MCF 10A (cell line): Measurements from ENCODE around the gene CAMK2A. TPM values are rescaled to one million over a fixed set of nuclear protein-coding genes. Genes with fewer than 3 reads are reported as not detected.

Experiments used
- BruUV-seq: library from RNA; stranded (reverse); fragments of 400-500 nt; replicated peaks from 2 replicates; lab custom pipeline; 2021; lab: Mats Ljungman, UMichigan
- CTCF ChIA-PET: fragments of 300-600 bp; sonication (Branson Sonifier 250); formaldehyde crosslinking; extraction: SDS; loops from one replicate; lab custom pipeline; 2021; ENCODE audit warnings: antibody characterized with exemption, inconsistent platforms; lab: Yijun Ruan, JAX
- POLR2A ChIA-PET: fragments of 300-600, 350-650 bp; sonication (Branson Sonifier 250); formaldehyde crosslinking; extraction: SDS; loops from one replicate; lab custom pipeline; 2020; ENCODE audit warnings: antibody characterized with exemption, inconsistent platforms; lab: Yijun Ruan, JAX
- DNase-seq: peaks from one replicate; pipeline ENCODE4 v3.0.0-alpha.2; 2018; ENCODE audit not compliant: unreplicated experiment
- H3K27ac Mint-ChIP-seq: one replicate; pipeline ENCODE4 v1.8.0; 2022; ENCODE audit warnings: mild to moderate bottlenecking, low read depth, mixed read lengths; ENCODE audit not compliant: unreplicated experiment
- H3K27me3 Mint-ChIP-seq: one replicate; pipeline ENCODE4 v1.8.0; 2022; ENCODE audit warnings: mixed read lengths; ENCODE audit not compliant: insufficient read depth, unreplicated experiment
- H3K36me3 Mint-ChIP-seq: one replicate; pipeline ENCODE4 v1.8.0; 2022; ENCODE audit warnings: mild to moderate bottlenecking, moderate library complexity, mixed read lengths; ENCODE audit not compliant: insufficient read depth, unreplicated experiment
- H3K4me1 Mint-ChIP-seq: one replicate; pipeline ENCODE4 v1.8.0; 2022; ENCODE audit warnings: mixed read lengths; ENCODE audit not compliant: insufficient read depth, unreplicated experiment
- H3K4me3 Mint-ChIP-seq: one replicate; pipeline ENCODE4 v1.8.0; 2022; ENCODE audit warnings: mild to moderate bottlenecking, moderate library complexity, mixed read lengths; ENCODE audit not compliant: unreplicated experiment
- H3K9me3 Mint-ChIP-seq: one replicate; pipeline ENCODE4 v1.8.0; 2022; ENCODE audit warnings: mixed read lengths; ENCODE audit not compliant: unreplicated experiment
- CTCF ChIP-seq: fragments of 200-600 bp; IDR thresholded peaks from one replicate; pipeline ENCODE4 v1.8.0; 2022; ENCODE audit warnings: antibody characterized with exemption, mild to moderate bottlenecking; ENCODE audit not compliant: unreplicated experiment
- intact Hi-C: fragments of 100-400 bp; cut with micrococcal nuclease; formaldehyde crosslinking; loops from 2 replicates; pipeline ENCODE4 v1.14.1; 2022
- total RNA-seq: library from RNA; stranded (reverse); gene quantifications from 2 replicates; pipeline ENCODE4 v1.2.3, GENCODE V29; 2022

Gene CAMK2A
- total RNA-seq, 1 experiment from 2014 or later, result not detected

- no peaks in the 10 kb centered on the region for H3K9me3 Mint-ChIP-seq
- H3K27me3 Mint-ChIP-seq, result no peaks in the 10 kb centered on the region
- POLR2A ChIA-PET, result no interaction called here
- H3K27ac Mint-ChIP-seq, result no peak overlapping the region
- TF ChIP-seq CTCF, result no peak
- H3K36me3 Mint-ChIP-seq, result no peaks in the 10 kb centered on the region
- H3K4me1 Mint-ChIP-seq, result peaks cover 13% of the 10 kb centered on the region
- BruUV-seq, result no TSS peak
- no peak overlapping the region for H3K4me3 Mint-ChIP-seq
- CTCF ChIA-PET, result interaction anchor here (0.6 to 1.4 kb wide), 5 partner anchors 16 to 1713 kb away, joined by 3 to 8 read pairs (median 3); no protein-coding TSS in a partner anchor
- intact Hi-C loops, result no loop called here
- DNase-seq, result no peak
Observed at GRCh38 chr5:150177721-150178120, 111.9 kb downstream of the CAMK2A start.

GRCh38 chr5:150176745-150177477, 112.7 kb downstream of the CAMK2A start:
- intact Hi-C loops, result no loop called here
- DNase-seq, result no peak
- ChIA-PET CTCF (interaction anchor here (0.6 to 5.8 kb wide), 7 partner anchors 14 to 1714 kb away, joined by 3 to 35 read pairs (median 3); no protein-coding TSS in a partner anchor), POLR2A (no interaction called here)
- Mint-ChIP-seq H3K9me3 (no peaks in the 10 kb centered on the region), H3K4me3 (no peak overlapping the region), H3K27me3 (no peaks in the 10 kb centered on the region), H3K36me3 (no peaks in the 10 kb centered on the region), H3K4me1 (peaks cover 13% of the 10 kb centered on the region), H3K27ac (no peak overlapping the region)
- no peak for TF ChIP-seq CTCF
- no TSS peak for BruUV-seq

- no peaks in the 10 kb centered on the region for H3K36me3 Mint-ChIP-seq
- no peak overlapping the region for H3K4me3 Mint-ChIP-seq
- H3K27me3 Mint-ChIP-seq, result peaks cover 5% of the 10 kb centered on the region
- no TSS peak for BruUV-seq
- no peak overlapping the region for H3K27ac Mint-ChIP-seq
- peak; percentile 65 for DNase-seq
- H3K4me1 Mint-ChIP-seq, result peaks cover 4% of the 10 kb centered on the region
- ChIA-PET CTCF (interaction anchor here (0.6 to 5.8 kb wide), 18 partner anchors 12 to 1980 kb away, joined by 3 to 35 read pairs (median 4); no protein-coding TSS in a partner anchor), POLR2A (interaction anchor here (0.6 kb wide), 1 partner anchor 31 kb away, joined by 3 read pairs; no protein-coding TSS in a partner anchor)
- H3K9me3 Mint-ChIP-seq, result no peaks in the 10 kb centered on the region
- TF ChIP-seq CTCF, result peak; percentile 45
- intact Hi-C loops, result loop anchor here (1.0 kb wide), 1 partner anchor 45 kb away; no protein-coding TSS in a partner anchor
Observed at GRCh38 chr5:150175536-150175935, 114.0 kb downstream of the CAMK2A start.

- H3K9me3 Mint-ChIP-seq, result no peaks in the 10 kb centered on the region
- intact Hi-C loops, result loop anchor here (1.0 kb wide), 1 partner anchor 45 kb away; no protein-coding TSS in a partner anchor
- H3K36me3 Mint-ChIP-seq, result no peaks in the 10 kb centered on the region
- no peaks in the 10 kb centered on the region for H3K4me1 Mint-ChIP-seq
- no peak for TF ChIP-seq CTCF
- POLR2A ChIA-PET, result no interaction called here
- peaks cover 10% of the 10 kb centered on the region for H3K27me3 Mint-ChIP-seq
- no TSS peak for BruUV-seq
- CTCF ChIA-PET, result interaction anchor here (0.7 to 5.8 kb wide), 14 partner anchors 12 to 323 kb away, joined by 3 to 35 read pairs (median 3); no protein-coding TSS in a partner anchor
- H3K4me3 Mint-ChIP-seq, result no peak overlapping the region
- DNase-seq, result no peak
- H3K27ac Mint-ChIP-seq, result no peak overlapping the region
Observed at GRCh38 chr5:150175076-150175475, 114.5 kb downstream of the CAMK2A start.
